LNCaP clone FGC (cell line): Measurements from ENCODE around the gene PCDHB8.
"Not testable (repeated sequence)": the region's sequence is repeated elsewhere in the genome, so short reads cannot be mapped to it uniquely, and the experiment has no call there.

Experiments used
- DNase-seq: peaks from one replicate; pipeline ENCODE4 v3.0.0-alpha.2; 2011; ENCODE audit warnings: low read depth
- H3K4me3 ChIP-seq: 2 replicates; pipeline ENCODE4 v1.5.1; 2011; ENCODE audit warnings: mild to moderate bottlenecking, low read depth, low read length, control low read depth
- TF ChIP-seq, protein P1 (sequence below): IDR thresholded peaks from 2 replicates; pipeline ENCODE4 v1.5.1; 2012; ENCODE audit warnings: mild to moderate bottlenecking; ENCODE audit not compliant: control insufficient read depth, insufficient read depth; ENCODE audit errors: extremely low read depth

Gene PCDHB8

DNA sequence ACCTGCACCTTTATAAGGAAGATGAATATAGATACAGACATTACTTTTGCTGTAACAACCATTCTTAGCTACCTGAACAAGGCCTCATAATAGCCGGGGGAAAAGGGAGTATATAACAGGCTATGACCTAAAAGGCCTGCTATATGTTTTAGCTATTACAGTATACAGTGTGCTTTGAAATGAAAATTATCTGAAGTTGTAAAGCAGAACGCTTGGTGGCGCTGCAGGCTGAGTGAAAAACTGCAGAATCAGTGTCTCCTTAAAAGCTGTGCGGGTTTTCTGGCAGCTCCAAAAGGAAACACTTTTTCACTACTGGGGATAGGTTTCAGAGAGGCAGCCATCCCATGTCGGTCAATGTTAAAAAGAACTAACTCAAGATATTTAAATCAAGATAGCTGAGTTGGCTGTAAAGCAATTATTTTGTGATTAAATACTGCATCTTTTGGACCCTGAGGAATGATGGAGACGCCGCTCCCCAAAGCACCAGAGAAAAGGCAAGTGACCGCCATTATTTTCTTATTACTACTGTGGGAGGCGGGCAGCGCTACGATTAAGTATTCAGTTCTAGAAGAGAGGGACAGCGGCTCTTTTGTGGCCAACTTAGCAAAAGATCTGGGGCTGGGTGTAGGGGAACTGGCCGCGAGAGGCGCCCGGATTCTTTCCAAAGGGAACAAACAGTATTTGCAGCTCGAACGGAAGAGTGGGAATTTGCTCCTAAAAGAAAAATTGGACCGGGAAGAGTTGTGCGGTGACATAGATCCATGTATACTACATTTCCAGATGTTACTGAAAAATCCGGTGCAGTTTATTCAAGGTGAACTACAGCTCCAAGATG lies 21.8 kb upstream of the PCDHB8 start:
- no peak overlapping the region for H3K4me3 ChIP-seq
- TF ChIP-seq, protein P1, sequence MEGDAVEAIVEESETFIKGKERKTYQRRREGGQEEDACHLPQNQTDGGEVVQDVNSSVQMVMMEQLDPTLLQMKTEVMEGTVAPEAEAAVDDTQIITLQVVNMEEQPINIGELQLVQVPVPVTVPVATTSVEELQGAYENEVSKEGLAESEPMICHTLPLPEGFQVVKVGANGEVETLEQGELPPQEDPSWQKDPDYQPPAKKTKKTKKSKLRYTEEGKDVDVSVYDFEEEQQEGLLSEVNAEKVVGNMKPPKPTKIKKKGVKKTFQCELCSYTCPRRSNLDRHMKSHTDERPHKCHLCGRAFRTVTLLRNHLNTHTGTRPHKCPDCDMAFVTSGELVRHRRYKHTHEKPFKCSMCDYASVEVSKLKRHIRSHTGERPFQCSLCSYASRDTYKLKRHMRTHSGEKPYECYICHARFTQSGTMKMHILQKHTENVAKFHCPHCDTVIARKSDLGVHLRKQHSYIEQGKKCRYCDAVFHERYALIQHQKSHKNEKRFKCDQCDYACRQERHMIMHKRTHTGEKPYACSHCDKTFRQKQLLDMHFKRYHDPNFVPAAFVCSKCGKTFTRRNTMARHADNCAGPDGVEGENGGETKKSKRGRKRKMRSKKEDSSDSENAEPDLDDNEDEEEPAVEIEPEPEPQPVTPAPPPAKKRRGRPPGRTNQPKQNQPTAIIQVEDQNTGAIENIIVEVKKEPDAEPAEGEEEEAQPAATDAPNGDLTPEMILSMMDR: 0 out of 2 replicates have a peak, but pooled peaks have one; percentile 15
- no peak for DNase-seq

DNA sequence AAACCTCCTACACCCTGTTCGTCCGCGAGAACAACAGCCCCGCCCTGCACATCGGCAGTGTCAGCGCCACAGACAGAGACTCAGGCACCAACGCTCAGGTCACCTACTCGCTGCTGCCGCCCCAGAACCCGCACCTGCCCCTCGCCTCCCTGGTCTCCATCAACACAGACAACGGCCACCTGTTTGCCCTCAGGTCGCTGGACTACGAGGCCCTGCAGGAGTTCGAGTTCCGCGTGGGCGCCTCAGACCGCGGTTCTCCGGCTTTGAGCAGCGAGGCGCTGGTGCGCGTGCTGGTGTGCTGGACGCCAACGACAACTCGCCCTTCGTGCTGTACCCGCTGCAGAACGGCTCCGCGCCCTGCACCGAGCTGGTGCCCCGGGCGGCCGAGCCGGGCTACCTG lies 20.2 kb upstream of the PCDHB8 start:
- DNase-seq: not testable (repeated sequence)

DNA sequence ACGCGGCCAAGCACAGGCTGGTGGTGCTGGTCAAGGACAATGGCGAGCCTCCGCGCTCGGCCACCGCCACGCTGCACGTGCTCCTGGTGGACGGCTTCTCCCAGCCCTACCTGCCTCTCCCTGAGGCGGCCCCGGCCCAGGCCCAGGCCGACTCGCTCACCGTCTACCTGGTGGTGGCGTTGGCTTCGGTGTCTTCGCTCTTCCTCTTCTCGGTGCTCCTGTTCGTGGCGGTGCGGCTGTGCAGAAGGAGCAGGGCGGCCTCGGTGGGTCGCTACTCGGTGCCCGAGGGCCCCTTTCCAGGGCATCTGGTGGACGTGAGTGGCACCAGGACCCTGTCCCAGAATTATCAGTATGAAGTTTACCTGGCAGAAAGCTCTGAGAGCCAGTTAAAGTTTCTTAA lies 19.7 kb upstream of the PCDHB8 start:
- DNase-seq, H3K4me3 ChIP-seq: not testable (repeated sequence)

More for the DNA sequence above, 20.2 kb upstream of the PCDHB8 start:
- H3K4me3 ChIP-seq: not testable (repeated sequence)

DNA sequence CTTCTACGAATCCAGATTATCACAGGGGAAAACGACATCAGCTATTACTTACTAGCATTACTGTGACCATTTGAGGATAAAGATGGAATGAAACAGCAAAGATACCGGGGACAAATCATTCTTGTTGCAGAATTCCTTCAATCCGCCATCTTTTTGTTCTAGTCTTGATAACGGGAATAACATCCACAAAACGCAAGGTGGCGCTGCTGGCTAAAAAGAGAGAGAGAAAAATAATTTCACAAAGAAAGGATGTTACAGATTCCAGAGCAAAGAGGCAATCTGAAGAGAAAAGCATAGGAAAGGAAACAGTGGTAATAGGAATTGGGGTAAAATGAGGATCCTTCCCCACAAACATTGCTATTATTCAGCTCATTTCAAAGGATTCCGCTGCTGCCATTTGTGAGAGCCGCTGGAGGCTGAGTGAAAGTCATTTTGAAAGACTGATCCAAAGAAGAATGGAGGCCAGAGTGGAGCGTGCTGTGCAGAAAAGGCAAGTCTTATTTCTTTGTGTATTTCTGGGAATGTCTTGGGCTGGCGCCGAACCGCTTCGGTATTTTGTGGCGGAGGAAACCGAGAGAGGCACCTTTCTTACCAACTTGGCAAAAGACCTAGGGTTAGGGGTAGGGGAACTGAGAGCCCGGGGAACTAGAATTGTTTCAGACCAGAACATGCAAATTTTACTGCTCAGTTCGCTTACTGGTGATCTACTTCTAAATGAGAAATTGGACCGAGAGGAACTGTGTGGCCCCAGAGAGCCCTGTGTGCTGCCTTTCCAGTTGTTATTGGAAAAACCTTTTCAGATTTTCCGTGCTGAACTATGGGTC lies 5.0 kb upstream of the PCDHB8 start, which contains the start of gene PCDHB7:
TSS of gene PCDHB7 (plus strand) at position 264 of the 824 bp plus-strand sequence. CDS start at position 456, 192 bp downstream.
- TF ChIP-seq, protein P1: peak; percentile 79
- no peak for DNase-seq
- H3K4me3 ChIP-seq: no peak within 1 kb of the TSS

DNA sequence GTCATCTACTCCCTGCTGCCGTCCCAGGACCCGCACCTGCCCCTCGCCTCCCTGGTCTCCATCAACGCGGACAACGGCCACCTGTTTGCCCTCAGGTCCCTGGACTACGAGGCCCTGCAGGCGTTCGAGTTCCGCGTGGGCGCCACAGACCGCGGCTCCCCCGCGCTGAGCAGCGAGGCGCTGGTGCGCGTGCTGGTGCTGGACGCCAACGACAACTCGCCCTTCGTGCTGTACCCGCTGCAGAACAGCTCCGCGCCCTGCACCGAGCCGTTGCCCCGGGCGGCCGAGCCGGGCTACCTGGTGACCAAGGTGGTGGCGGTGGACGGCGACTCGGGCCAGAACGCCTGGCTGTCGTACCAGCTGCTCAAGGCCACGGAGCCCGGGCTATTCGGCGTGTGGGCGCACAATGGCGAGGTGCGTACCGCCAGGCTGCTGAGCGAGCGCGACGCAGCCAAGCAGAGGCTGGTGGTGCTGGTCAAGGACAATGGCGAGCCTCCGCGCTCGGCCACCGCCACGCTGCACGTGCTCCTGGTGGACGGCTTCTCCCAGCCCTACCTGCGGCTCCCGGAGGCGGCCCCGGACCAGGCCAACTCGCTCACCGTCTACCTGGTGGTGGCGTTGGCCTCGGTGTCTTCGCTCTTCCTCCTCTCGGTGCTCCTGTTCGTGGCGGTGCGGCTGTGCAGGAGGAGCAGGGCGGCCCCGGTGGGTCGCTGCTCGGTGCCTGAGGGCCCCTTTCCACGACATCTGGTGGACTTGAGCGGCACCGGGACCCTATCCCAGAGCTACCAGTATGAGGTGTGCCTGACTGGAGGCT lies 3.1 kb upstream of the PCDHB8 start:
- not testable (repeated sequence) for H3K4me3 ChIP-seq

DNA sequence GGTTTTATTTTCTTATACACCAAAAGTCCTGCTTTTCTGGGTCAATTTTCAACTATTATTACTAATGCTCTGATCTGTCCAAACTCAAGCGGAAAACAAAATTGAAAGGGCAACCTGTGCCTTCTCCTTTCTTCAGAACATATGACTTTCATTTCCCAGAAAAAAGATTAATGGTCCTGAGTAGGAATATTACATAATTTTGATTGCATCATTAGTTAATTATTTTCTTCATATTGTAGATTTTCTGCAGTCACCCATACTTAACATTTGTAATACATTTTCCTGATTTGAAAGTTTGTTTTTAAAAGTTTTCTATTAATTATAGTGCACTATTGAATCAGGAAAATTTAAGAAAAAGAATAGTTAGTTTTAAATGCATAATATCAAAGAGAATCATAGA lies 1.7 kb upstream of the PCDHB8 start:
- TF ChIP-seq, protein P1: no peak

More for the DNA sequence above, 3.1 kb upstream of the PCDHB8 start:
- not testable (repeated sequence) for DNase-seq

DNA sequence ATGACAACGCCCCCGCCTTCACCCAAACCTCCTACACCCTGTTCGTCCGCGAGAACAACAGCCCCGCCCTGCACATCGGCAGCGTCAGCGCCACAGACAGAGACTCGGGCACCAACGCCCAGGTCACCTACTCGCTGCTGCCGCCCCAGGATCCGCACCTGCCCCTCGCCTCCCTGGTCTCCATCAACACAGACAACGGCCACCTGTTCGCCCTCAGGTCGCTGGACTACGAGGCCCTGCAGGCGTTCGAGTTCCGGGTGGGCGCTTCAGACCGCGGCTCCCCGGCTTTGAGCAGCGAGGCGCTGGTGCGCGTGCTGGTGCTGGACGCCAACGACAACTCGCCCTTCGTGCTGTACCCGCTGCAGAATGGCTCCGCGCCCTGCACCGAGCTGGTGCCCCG lies 1.8 kb downstream of the PCDHB8 start:
- not testable (repeated sequence) for DNase-seq, H3K4me3 ChIP-seq

More for the DNA sequence above, 1.7 kb upstream of the PCDHB8 start:
- DNase-seq: no peak
- H3K4me3 ChIP-seq: no peak overlapping the region

DNA sequence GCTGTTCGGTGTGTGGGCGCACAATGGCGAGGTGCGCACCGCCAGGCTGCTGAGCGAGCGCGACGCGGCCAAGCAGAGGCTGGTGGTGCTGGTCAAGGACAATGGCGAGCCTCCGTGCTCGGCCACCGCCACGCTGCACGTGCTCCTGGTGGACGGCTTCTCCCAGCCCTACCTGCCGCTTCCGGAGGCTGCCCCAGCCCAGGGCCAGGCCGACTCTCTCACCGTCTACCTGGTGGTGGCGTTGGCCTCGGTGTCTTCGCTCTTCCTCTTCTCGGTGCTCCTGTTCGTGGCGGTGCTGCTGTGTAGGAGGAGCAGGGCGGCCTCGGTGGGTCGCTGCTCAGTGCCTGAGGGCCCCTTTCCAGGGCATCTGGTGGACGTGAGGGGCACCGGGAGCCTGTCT lies 2.3 kb downstream of the PCDHB8 start:
- DNase-seq, H3K4me3 ChIP-seq: not testable (repeated sequence)

DNA sequence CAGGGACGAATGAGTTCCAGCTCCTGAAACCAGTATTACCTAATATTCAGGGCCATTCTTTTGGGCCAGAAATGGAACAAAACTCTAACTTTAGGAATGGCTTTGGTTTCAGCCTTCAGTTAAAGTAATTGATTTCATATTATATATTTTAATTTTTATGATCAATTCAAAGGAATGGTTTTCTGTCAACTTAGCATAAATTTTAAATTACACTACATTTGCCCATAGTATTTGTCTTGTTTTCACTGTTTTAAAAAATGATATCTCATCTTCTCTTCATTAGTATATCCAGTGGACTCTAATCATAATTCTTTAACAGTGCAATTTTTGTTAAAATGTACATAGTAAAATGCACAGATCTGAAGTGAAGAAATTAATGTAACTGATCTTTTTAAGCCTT lies 2.7 kb downstream of the PCDHB8 start:
- no peak overlapping the region for H3K4me3 ChIP-seq
- TF ChIP-seq, protein P1: no peak
- no peak for DNase-seq
